HG02840 (cell line): ENCODE measurements around the gene GIN1.
"Not testable (repeated sequence)": the region's sequence is repeated elsewhere in the genome, so short reads cannot be mapped to it uniquely, and the experiment has no call there.

Experiments used
- ATAC-seq: cut with Tn5 transposase; IDR thresholded peaks from one replicate; pipeline ENCODE4 v1.9.1; 2021; ENCODE audit warnings: mild to moderate bottlenecking, moderate library complexity, moderate number of reproducible peaks; ENCODE audit not compliant: unreplicated experiment, low FRiP score

GIN1 gene

GRCh38 chr5:103119765-103120606 is at the start of gene GIN1, which contains the start of gene PPIP5K2:
TSS of gene GIN1 (minus strand) at chr5:103120138. CDS start at chr5:103108707, 11,431 bp downstream.
TSS of gene PPIP5K2 (plus strand) at chr5:103120301. CDS start at chr5:103129590, 9,289 bp downstream.
- ATAC-seq = peak; percentile 97

GRCh38 chr5:103166706-103167105 is 46.8 kb upstream of the GIN1 start:
- ATAC-seq = no peak

GRCh38 chr5:103151156-103151555 is 31.2 kb upstream of the GIN1 start:
- ATAC-seq = no peak

GRCh38 chr5:103148213-103148612 is 28.3 kb upstream of the GIN1 start:
- no peak for ATAC-seq

- no peak for ATAC-seq
Observed at GRCh38 chr5:103145196-103145595, 25.3 kb upstream of the GIN1 start.

GRCh38 chr5:103142132-103142531 is 22.2 kb upstream of the GIN1 start:
- not testable (repeated sequence) for ATAC-seq

GRCh38 chr5:103139264-103139865 is 19.4 kb upstream of the GIN1 start:
- ATAC-seq = peak; percentile 94

- ATAC-seq = no peak
Observed at GRCh38 chr5:103138202-103138690, 18.3 kb upstream of the GIN1 start.

GRCh38 chr5:103135461-103135860 is 15.5 kb upstream of the GIN1 start:
- no peak for ATAC-seq

GRCh38 chr5:103133231-103133630 is 13.3 kb upstream of the GIN1 start:
- no peak for ATAC-seq

- no peak for ATAC-seq
Observed at GRCh38 chr5:103132684-103133083, 12.7 kb upstream of the GIN1 start.

GRCh38 chr5:103128202-103128601 is 8.3 kb upstream of the GIN1 start:
- ATAC-seq = no peak

- no peak for ATAC-seq
Observed at GRCh38 chr5:103127292-103127817, 7.4 kb upstream of the GIN1 start.

- ATAC-seq = no peak
Observed at GRCh38 chr5:103126557-103126956, 6.6 kb upstream of the GIN1 start.

GRCh38 chr5:103122242-103122641 is 2.3 kb upstream of the GIN1 start:
- ATAC-seq = no peak

GRCh38 chr5:103120607-103121200 is 766 bp upstream of the GIN1 start:
- ATAC-seq = no peak

GRCh38 chr5:103119070-103119764 is 721 bp downstream of the GIN1 start:
- ATAC-seq = no peak

- no peak for ATAC-seq
Observed at GRCh38 chr5:103117471-103117991, 2.4 kb downstream of the GIN1 start.

GRCh38 chr5:103114440-103114839 is 5.5 kb downstream of the GIN1 start:
- no peak for ATAC-seq

- no peak for ATAC-seq
Observed at GRCh38 chr5:103112910-103113309, 7.0 kb downstream of the GIN1 start.
